Measurements from ENCODE around the gene LARP4B.

DNA sequence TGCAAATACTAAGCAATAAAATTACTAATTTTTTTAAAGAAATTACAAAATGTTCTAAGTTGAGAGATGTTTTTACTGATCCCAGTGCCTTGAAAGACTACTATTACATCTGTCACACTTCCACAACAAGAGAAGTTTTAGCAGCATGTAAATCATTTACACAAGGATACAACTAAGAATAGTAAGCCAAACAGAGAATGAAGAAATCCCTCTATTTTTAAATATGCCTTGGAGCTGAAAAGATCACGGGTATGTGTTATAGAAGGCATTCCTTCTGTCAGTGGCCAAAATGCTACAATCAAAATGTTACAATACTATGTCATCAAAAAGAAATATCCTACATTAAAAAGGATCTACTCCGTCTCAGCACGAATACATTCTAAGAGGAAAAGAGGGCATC, 52.6 kb downstream of the LARP4B start:
- TF ChIP-seq POLR2A (IDR thresholded peaks at IDR 0.05; ENCODE audit: low read length) = no peak
- no peak for TF ChIP-seq GATA1 (IDR thresholded peaks at IDR 0.05; ENCODE audit: low read depth, low read length)

Measured in erythroblast (primary cell).